ENCODE data around the gene MAP3K13.

- TF ChIP-seq CTCF (IDR thresholded peaks at IDR 0.05 in 2 of 3, conservative IDR thresholded peaks at IDR 0.05 in 1 of 3; ENCODE audit: control insufficient read depth in 2 of 3, extremely low read depth in 1 of 3, insufficient read depth in 1 of 3, low read depth in 3 of 3, low read length in 3 of 3) (no peak), ZNF207 (IDR thresholded peaks at IDR 0.05; ENCODE audit: borderline replicate concordance) (no peak), IKZF1 (conservative IDR thresholded peaks at IDR 0.05) (no peak), EGR1 (IDR thresholded peaks at IDR 0.05; ENCODE audit: borderline replicate concordance in 1 of 2, low read depth in 2 of 2, low read length in 2 of 2) (no peak), SREBF1 (IDR thresholded peaks at IDR 0.05; ENCODE audit: low read length) (no peak), SRF (IDR thresholded peaks at IDR 0.05; ENCODE audit: low read depth in 2 of 2, low read length in 2 of 2) (no peak), YY1 (IDR thresholded peaks at IDR 0.05; ENCODE audit: low read depth, low read length) (no peak), POLR2A (IDR thresholded peaks at IDR 0.05; ENCODE audit: low read depth, low read length) (no peak), EP300 (IDR thresholded peaks at IDR 0.05; ENCODE audit: borderline replicate concordance in 1 of 2, control insufficient read depth in 1 of 2, low read depth in 2 of 2, low read length in 2 of 2) (no peak)
Measured at GRCh38 chr3:185511711-185512110, 148.8 kb downstream of the MAP3K13 start.

Measured in GM12878 (cell line).